GM21360 (cell line): ENCODE data around the gene SETD1A.

Experiments
- ATAC-seq: cut with Tn5 transposase; IDR thresholded peaks from one replicate; pipeline ENCODE4 v1.9.1; 2021; ENCODE audit warnings: mild to moderate bottlenecking, moderate library complexity; ENCODE audit not compliant: unreplicated experiment

Gene SETD1A

GRCh38 chr16:30996985-30997724 is 39.6 kb downstream of the SETD1A start:
- ATAC-seq, result peak; percentile 73

DNA sequence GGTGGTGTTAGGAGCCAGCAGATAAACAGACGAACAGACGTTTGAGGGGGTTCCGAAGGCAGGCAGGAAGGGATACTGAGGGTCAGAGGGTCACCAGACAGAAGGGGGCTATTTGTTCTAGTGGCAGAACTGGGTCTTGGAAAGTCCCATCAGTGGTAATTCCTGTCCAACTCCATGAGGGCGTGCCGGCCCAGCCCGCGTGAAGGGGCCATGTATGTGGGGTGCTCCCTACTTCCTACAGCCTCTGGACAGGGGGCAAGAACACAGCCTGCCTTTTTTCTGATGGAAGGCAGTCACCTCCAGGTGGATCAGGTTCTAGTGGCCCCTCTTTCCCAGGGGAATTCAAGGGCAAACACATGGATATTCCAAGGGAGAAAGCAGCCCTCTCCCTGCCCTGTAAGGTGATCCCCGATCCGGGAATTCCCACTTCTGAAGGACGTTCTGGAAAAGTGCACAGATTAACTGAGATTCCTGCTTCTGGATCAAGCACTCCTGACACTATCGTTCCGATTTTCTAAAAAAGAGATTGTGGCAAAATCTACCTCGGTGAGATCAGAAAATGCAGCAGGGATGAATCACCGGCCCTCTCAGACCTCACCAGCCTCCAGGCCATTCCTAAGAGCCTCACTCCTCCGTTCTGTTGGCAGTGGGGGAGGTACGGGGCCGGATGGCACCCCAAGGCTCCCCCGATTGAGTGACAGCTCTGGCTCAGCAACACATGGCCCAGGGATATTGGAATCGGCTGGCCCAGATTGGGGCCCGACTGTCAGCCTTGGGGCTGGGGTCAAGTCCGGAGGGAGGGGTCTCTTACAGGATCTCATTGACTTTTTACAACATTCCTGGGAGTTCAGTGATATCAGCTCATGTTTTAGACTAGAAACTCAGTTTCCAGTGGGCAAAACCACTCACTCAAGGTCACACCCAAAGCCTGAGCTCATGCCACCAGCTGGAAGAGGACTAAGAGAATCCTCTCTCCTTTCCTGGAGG is 40.5 kb downstream of the SETD1A start:
- no peak for ATAC-seq

GRCh38 chr16:30998852-30999761 is 41.6 kb downstream of the SETD1A start:
- ATAC-seq, result no peak

DNA sequence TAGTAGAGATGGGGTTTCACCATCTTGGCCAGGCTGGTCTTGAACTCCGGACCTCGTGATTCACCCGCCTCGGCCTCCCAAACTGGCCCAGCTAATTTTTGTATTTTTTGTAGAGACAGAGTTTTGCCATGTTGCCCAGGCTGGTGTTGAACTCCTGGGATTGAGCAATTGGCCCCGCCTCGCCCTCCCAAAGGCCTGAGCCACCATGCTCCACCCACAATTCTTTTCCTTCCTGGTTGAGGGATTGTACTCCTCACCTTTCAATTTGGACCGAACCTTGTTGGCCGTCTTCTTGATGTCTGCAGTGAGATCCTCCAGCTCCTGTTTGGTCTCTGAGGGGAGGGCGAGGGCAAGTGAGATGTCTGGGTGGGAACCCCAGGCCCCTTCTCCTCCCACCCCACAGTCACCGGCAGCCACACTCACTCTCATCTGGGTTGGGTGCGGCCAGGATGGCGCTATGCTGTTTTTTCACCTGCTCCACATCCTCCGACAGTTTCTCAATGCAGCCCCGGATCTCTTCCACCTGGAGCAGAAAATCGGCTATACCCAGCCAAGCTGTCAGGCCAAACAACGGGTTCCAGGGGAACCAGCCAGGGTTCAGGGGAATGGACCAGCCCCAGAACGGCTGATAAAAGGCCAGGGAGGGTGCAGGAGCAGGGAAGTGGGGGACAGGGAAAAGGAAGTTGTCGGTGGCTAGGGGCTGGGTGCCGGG is 43.3 kb downstream of the SETD1A start:
- no peak for ATAC-seq

- ATAC-seq, result no peak
These were observed 44.1 kb downstream of the SETD1A start for GRCh38 chr16:31001507-31002249.

GRCh38 chr16:31002250-31002700 is 44.7 kb downstream of the SETD1A start:
- no peak for ATAC-seq

DNA sequence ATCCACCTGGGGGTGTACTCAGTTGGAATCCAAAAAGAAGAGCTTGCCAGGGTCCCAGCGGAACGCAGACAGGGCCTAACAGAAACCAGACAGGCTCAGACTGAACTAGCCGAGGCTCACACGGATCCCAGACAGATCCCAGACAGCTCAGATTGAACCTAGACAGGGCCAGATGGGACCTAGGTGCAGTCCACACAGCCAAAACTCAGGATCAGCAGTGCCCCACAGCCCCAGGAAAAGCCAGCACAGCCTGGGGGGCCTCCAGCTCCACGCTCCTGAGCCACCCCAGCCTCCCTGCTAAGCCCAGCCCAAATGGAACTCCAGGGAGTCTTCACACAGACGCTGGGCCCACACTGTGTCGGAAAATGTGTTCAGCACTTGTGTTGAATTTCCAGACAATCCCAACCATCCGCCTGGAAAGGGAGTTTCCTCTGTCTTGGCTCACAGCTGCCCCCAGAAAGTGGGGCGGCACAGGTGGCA is 45.3 kb downstream of the SETD1A start:
- ATAC-seq, result no peak

GRCh38 chr16:31003744-31004143 is 46.2 kb downstream of the SETD1A start:
- ATAC-seq, result no peak

DNA sequence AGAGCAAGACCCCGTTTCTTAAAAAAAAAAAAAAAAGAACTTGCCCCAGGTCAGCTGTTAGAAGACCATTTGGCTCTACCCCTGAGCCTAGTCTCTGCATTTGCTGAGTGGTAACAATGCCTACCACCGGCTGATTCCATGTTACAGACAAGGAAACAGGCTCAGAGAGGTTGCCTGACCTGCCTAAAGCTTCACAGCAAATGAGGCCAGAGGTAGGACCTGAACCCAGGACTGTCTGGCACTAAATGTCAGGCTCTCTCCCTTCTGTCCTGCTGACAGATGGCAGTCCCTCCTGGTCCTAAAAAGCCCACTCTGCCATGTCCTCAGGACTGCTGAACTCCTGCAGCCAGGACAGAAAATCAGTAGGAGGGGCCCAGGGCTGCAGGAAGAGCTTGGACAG is 47.1 kb downstream of the SETD1A start:
- no peak for ATAC-seq

- no peak for ATAC-seq
These were observed 48.0 kb downstream of the SETD1A start for GRCh38 chr16:31005350-31006085.

DNA sequence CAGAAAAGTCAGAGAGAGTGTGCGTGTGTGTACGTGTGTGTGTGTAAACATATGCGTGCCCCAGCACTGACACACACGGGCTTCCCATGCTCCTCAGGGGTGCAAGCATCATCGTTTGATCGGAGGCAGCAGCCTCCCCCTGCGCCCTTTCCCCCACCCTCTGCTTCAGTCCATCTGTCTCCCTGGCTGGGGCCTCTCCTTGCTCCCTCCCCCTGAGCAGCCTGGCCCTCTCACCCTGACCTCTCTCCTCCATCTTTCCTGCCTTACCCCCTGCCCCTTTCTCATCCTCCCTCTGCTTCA is 48.5 kb downstream of the SETD1A start:
- ATAC-seq, result no peak

- ATAC-seq, result no peak
These were observed 49.0 kb downstream of the SETD1A start for GRCh38 chr16:31006589-31006988.

GRCh38 chr16:31007684-31008083 is 50.1 kb downstream of the SETD1A start:
- no peak for ATAC-seq

DNA sequence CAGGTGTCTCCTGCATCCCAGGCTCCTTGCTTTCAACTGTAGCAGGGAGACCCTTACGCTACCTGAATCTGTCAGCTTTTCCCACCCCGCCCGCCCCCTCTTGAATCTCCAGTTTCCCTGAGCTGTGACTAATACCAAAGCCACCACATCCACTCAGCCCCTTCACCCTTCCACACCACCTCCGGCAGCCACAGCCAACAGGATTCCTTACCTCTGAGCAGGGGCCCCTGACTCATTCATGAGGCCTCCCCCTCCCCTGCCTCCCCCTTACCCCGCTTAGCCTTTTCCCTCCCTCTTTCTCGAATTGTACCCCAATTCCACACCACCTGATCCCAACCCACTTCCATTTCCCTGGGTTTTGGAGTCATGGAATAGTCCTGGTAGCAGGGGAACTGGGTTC is 50.6 kb downstream of the SETD1A start:
- ATAC-seq, result no peak

- ATAC-seq, result no peak
These were observed 51.0 kb downstream of the SETD1A start for GRCh38 chr16:31008551-31008950.

DNA sequence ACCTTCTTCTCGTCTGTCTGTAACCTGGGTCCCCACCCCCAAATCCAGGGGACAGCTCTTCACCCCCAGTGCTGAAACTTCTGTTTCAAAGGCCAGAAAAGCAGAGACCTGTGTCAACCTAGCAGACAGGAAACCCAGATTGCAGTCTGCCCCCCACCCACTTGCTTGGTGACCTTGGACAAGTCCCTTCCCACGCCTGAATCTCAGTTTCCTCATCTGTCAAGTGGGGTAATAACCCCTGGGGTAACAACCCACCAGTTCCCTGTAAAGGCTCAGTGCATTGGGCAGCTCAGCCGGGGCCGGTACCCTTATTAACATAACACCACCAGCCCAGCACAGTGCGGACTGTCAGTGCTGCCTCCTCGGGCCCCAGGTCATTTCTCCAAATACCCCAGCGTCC is 51.6 kb downstream of the SETD1A start:
- ATAC-seq, result no peak

DNA sequence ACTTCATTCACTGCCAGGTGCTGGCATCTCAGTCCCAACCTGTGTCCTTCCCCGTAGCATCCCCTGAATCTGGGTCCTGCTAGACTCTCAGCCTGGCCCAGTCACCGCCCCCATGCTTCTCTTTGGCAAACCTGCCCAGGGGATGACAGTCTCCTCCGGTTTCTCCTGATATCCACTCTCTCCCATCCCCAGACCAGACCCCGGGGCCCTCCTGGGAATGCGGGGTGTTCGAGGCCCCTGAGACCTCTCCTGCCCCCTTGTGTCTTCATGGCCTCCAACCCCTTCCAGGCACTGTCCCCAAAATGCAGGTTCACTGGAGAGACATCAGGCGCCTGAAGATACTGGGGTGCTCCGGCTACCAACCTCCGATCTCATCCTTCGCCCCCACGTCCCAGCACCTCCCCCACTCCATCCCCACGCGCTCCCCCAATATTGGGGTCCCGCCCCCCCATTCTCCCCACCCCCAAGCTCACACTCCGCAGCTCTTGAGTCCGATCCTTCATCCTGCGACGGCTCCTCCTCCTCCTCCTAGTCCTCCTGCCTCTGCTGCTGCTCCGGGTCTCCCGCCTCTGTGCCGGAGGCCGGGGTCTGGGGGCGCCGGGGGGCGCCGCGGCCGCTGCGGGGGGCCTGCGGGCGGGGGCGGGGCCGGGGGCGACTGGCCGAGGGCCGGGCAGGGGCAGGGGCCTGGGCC is 52.5 kb downstream of the SETD1A start:
- no peak for ATAC-seq

DNA sequence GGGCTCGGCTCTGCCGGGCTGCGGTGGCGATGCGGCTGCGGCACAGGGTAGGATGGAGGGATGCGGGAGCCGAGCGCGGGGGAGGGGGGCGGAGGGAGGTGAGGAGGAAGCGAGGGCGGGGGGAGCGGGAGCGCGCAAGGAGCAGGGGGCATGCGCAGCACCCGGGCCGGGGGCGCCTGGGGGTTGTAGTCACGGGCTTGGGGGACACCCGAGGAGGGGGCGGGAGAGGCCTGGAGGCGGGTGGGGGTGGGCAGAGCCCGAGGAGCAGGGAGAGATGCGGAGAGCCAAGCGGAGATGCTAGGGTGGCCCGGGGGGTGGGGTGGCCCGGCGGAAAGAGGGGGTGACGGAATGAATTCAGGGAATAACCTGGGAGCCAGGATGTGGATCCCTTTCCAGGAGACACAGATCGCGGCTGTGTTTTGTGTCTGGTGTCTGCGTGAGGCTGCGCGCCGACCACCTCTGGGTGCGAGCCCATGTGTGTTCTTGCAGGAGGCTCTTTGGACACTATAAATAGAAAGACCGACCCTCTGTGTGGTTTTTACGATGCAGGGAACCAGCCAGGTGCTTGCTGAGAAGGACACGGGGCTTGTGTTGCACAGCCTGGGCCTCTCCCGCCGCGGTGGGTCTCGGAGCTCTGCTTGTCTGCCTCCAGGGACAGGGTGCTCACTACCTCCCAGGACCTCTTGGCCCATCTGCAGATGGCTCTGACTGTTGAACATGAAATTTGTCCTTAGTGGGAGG is 53.2 kb downstream of the SETD1A start, which contains the start of gene STX1B:
Gene STX1B (minus strand): TSS at position 54 of the 741 bp plus-strand sequence. CDS start 242 bp downstream, outside the sequence.
- ATAC-seq, result no peak
